GM23338 (cell line): ENCODE measurements around the gene PIGC. TPM values are rescaled to one million over a fixed set of nuclear protein-coding genes. Genes with fewer than 3 reads are reported as not detected.

Experiments used
- CREB1 ChIP-seq: fragments of 250-450 bp; sonication (Bioruptor Pico); IDR thresholded peaks from 2 replicates; pipeline ENCODE4 v1.5.0; 2020; ENCODE audit warnings: low read depth, mild to moderate bottlenecking, moderate library complexity
- EZH2 ChIP-seq: fragments of 200-600 bp; sonication (generic); IDR thresholded peaks from one replicate; pipeline ENCODE4 v1.8.0; 2017; ENCODE audit warnings: antibody characterized with exemption, mild to moderate bottlenecking, low read depth; ENCODE audit not compliant: unreplicated experiment
- NANOG ChIP-seq: IDR thresholded peaks from 2 replicates; pipeline ENCODE4 v1.6.1; 2016; ENCODE audit warnings: antibody characterized with exemption, borderline replicate concordance
- POLR2AphosphoS5 ChIP-seq: IDR thresholded peaks from 2 replicates; pipeline ENCODE4 v1.6.1; 2016; ENCODE audit warnings: antibody characterized with exemption, low read depth
- STAT1 ChIP-seq: IDR thresholded peaks from one replicate; pipeline ENCODE4 v1.6.1; 2016; ENCODE audit warnings: antibody characterized with exemption; ENCODE audit not compliant: unreplicated experiment
- ZNF331 ChIP-seq: fragments of 250-450 bp; sonication (Bioruptor Pico); IDR thresholded peaks from 2 replicates; pipeline ENCODE4 v1.5.0; 2020; ENCODE audit warnings: low read depth, mild to moderate bottlenecking, moderate library complexity
- polyA plus RNA-seq: library from polyadenylated mRNA; unstranded; fragments of >200 nt; fragmentation: Nextera tagmentation; extraction: Ambion mirVana; gene quantifications from 2 replicates; pipeline ENCODE4 v1.2.1, GENCODE V29; 2016
- total RNA-seq: library from RNA; depleted of rRNA; stranded (reverse); fragments of >200 nt; shearing (Covaris generic); gene quantifications from 2 replicates; pipeline ENCODE4 v1.2.3, GENCODE V29; 2014
- TF ChIP-seq, protein P1 (sequence below): fragments of 250-450 bp; sonication (Bioruptor Pico); IDR thresholded peaks from 2 replicates; pipeline ENCODE4 v1.5.0; 2020; ENCODE audit warnings: mild to moderate bottlenecking, moderate library complexity
- TF ChIP-seq, protein P2 (sequence below): IDR thresholded peaks from one replicate; pipeline ENCODE4 v1.6.1; 2018; ENCODE audit warnings: antibody characterized with exemption; ENCODE audit not compliant: unreplicated experiment
- TF ChIP-seq, protein P3 (sequence below): IDR thresholded peaks from 2 replicates; pipeline ENCODE4 v1.6.1; 2016; ENCODE audit warnings: antibody characterized with exemption

Gene PIGC
- total and polyA plus RNA-seq, 2 experiments from 2014 or later: 22.5 to 28.1 TPM

DNA sequence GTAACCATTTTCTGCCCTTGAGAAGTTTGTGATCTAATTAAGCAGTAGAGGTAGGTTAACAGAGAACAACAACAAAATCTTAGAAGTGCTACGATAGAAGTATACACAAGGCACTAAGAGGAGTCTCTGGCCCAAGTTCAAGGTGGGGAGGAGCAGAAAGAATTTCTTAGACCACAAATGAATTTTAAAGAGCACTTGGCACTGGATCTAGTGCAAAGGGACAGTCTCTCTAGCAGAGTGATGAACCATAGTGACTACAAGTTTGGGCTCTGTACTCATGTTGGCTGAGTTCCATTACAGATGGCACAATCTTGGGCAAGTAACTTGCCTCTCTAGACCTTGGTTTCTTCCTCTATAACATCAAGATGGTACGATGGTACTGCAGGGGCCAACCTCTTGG, 33.3 kb upstream of the PIGC start (continued):
- TF ChIP-seq, protein P1, sequence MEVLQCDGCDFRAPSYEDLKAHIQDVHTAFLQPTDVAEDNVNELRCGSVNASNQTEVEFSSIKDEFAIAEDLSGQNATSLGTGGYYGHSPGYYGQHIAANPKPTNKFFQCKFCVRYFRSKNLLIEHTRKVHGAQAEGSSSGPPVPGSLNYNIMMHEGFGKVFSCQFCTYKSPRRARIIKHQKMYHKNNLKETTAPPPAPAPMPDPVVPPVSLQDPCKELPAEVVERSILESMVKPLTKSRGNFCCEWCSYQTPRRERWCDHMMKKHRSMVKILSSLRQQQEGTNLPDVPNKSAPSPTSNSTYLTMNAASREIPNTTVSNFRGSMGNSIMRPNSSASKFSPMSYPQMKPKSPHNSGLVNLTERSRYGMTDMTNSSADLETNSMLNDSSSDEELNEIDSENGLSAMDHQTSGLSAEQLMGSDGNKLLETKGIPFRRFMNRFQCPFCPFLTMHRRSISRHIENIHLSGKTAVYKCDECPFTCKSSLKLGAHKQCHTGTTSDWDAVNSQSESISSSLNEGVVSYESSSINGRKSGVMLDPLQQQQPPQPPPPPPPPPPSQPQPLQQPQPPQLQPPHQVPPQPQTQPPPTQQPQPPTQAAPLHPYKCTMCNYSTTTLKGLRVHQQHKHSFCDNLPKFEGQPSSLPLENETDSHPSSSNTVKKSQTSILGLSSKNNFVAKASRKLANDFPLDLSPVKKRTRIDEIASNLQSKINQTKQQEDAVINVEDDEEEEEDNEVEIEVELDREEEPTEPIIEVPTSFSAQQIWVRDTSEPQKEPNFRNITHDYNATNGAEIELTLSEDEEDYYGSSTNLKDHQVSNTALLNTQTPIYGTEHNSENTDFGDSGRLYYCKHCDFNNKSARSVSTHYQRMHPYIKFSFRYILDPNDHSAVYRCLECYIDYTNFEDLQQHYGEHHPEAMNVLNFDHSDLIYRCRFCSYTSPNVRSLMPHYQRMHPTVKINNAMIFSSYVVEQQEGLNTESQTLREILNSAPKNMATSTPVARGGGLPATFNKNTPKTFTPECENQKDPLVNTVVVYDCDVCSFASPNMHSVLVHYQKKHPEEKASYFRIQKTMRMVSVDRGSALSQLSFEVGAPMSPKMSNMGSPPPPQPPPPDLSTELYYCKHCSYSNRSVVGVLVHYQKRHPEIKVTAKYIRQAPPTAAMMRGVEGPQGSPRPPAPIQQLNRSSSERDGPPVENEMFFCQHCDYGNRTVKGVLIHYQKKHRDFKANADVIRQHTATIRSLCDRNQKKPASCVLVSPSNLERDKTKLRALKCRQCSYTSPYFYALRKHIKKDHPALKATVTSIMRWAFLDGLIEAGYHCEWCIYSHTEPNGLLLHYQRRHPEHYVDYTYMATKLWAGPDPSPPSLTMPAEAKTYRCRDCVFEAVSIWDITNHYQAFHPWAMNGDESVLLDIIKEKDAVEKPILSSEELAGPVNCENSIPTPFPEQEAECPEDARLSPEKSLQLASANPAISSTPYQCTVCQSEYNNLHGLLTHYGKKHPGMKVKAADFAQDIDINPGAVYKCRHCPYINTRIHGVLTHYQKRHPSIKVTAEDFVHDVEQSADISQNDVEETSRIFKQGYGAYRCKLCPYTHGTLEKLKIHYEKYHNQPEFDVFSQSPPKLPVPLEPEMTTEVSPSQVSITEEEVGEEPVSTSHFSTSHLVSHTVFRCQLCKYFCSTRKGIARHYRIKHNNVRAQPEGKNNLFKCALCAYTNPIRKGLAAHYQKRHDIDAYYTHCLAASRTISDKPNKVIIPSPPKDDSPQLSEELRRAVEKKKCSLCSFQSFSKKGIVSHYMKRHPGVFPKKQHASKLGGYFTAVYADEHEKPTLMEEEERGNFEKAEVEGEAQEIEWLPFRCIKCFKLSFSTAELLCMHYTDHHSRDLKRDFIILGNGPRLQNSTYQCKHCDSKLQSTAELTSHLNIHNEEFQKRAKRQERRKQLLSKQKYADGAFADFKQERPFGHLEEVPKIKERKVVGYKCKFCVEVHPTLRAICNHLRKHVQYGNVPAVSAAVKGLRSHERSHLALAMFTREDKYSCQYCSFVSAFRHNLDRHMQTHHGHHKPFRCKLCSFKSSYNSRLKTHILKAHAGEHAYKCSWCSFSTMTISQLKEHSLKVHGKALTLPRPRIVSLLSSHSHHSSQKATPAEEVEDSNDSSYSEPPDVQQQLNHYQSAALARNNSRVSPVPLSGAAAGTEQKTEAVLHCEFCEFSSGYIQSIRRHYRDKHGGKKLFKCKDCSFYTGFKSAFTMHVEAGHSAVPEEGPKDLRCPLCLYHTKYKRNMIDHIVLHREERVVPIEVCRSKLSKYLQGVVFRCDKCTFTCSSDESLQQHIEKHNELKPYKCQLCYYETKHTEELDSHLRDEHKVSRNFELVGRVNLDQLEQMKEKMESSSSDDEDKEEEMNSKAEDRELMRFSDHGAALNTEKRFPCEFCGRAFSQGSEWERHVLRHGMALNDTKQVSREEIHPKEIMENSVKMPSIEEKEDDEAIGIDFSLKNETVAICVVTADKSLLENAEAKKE: no peak
- TF ChIP-seq STAT1: no peak
- TF ChIP-seq, protein P2, sequence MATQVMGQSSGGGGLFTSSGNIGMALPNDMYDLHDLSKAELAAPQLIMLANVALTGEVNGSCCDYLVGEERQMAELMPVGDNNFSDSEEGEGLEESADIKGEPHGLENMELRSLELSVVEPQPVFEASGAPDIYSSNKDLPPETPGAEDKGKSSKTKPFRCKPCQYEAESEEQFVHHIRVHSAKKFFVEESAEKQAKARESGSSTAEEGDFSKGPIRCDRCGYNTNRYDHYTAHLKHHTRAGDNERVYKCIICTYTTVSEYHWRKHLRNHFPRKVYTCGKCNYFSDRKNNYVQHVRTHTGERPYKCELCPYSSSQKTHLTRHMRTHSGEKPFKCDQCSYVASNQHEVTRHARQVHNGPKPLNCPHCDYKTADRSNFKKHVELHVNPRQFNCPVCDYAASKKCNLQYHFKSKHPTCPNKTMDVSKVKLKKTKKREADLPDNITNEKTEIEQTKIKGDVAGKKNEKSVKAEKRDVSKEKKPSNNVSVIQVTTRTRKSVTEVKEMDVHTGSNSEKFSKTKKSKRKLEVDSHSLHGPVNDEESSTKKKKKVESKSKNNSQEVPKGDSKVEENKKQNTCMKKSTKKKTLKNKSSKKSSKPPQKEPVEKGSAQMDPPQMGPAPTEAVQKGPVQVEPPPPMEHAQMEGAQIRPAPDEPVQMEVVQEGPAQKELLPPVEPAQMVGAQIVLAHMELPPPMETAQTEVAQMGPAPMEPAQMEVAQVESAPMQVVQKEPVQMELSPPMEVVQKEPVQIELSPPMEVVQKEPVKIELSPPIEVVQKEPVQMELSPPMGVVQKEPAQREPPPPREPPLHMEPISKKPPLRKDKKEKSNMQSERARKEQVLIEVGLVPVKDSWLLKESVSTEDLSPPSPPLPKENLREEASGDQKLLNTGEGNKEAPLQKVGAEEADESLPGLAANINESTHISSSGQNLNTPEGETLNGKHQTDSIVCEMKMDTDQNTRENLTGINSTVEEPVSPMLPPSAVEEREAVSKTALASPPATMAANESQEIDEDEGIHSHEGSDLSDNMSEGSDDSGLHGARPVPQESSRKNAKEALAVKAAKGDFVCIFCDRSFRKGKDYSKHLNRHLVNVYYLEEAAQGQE: no peak
- TF ChIP-seq POLR2AphosphoS5: no peak
- TF ChIP-seq, protein P3, sequence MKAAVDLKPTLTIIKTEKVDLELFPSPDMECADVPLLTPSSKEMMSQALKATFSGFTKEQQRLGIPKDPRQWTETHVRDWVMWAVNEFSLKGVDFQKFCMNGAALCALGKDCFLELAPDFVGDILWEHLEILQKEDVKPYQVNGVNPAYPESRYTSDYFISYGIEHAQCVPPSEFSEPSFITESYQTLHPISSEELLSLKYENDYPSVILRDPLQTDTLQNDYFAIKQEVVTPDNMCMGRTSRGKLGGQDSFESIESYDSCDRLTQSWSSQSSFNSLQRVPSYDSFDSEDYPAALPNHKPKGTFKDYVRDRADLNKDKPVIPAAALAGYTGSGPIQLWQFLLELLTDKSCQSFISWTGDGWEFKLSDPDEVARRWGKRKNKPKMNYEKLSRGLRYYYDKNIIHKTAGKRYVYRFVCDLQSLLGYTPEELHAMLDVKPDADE: no peak
- TF ChIP-seq EZH2: no peak
- TF ChIP-seq ZNF331: no peak
- TF ChIP-seq CREB1 (CRISPR knock-in tag): no peak
- TF ChIP-seq NANOG: no peak
